Measurements from ENCODE around the gene TARM1.

The TARM1 gene

DNA sequence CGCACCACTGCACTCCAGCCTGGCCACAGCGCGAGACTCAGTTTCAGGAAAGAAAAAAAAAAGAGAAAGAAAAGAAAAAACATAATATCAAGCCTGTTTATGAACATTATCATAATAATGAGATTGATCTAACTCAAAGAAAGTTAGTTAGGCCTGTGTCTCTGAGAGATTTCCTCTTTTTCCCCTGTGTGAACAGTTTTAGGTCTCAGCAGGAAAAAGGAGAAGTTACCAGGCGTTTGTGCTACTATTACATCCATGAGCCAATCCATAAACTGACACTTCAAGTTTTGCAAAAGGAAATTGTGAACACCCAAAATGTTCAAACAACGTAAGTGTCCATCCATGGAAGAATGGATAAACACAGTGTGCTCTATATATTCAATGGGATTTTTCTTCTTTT, 3.8 kb downstream of the TARM1 start:
- FAIRE-seq (no peak), DNase-seq (ENCODE audit: insufficient read length, low spot score) (no peak)
- TF ChIP-seq SPI1 (IDR thresholded peaks at IDR 0.05; ENCODE audit: low read depth, low read length) (no peak), POLR2AphosphoS5 (IDR thresholded peaks at IDR 0.05; ENCODE audit: low read depth, low read length) (no peak), POLR2A (IDR thresholded peaks at IDR 0.05; ENCODE audit: low read depth, low read length) (no peak), POU2F2 (IDR thresholded peaks at IDR 0.05; ENCODE audit: low read depth, low read length) (no peak), TAF1 (IDR thresholded peaks at IDR 0.05; ENCODE audit: low read depth, low read length) (no peak)

GRCh38 chr19:54074851-54075250, 6.3 kb downstream of the TARM1 start:
- no peak for FAIRE-seq
- TF ChIP-seq PAX5 (IDR thresholded peaks at IDR 0.05; ENCODE audit: insufficient read depth, low read length, severe bottlenecking) = no peak
- no peak for TF ChIP-seq SPI1 (IDR thresholded peaks at IDR 0.05; ENCODE audit: low read depth, low read length)
- TF ChIP-seq POU2F2 (IDR thresholded peaks at IDR 0.05; ENCODE audit: low read depth, low read length) = no peak
- no peak for TF ChIP-seq TAF1 (IDR thresholded peaks at IDR 0.05; ENCODE audit: low read depth, low read length)
- no peak for TF ChIP-seq POLR2AphosphoS5 (IDR thresholded peaks at IDR 0.05; ENCODE audit: low read depth, low read length)
- TF ChIP-seq POLR2A (IDR thresholded peaks at IDR 0.05; ENCODE audit: low read depth, low read length) = no peak
- no peak for DNase-seq (ENCODE audit: insufficient read length, low spot score)

GRCh38 chr19:54073829-54074228, 7.3 kb downstream of the TARM1 start:
- FAIRE-seq = no peak
- no peak for TF ChIP-seq PAX5 (IDR thresholded peaks at IDR 0.05; ENCODE audit: insufficient read depth, low read length, severe bottlenecking)
- no peak for TF ChIP-seq POLR2A (IDR thresholded peaks at IDR 0.05; ENCODE audit: low read depth, low read length)
- TF ChIP-seq SPI1 (IDR thresholded peaks at IDR 0.05; ENCODE audit: low read depth, low read length) = no peak
- TF ChIP-seq TAF1 (IDR thresholded peaks at IDR 0.05; ENCODE audit: low read depth, low read length) = no peak
- no peak for TF ChIP-seq POLR2AphosphoS5 (IDR thresholded peaks at IDR 0.05; ENCODE audit: low read depth, low read length)
- TF ChIP-seq POU2F2 (IDR thresholded peaks at IDR 0.05; ENCODE audit: low read depth, low read length) = no peak
- DNase-seq (ENCODE audit: insufficient read length, low spot score) = no peak

DNA sequence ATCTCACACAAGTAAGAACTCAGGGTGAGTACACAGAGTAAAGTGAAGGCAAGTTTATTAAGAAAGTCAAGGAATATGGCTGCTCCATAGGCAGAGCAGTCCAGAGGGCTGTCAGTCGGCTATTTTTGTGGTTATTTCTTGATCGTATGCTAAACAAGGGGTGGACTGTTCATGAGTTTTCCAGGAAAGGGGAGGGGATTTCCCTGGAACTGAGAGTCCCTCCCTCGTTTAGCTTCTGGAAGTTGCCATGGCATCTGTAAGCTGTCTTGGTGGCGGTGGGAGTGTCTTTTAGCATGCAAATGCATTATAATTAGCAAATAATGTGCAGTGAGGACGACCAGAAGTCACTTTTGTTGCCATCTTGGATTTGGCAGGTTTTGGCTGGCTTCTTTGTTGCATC, 11.7 kb downstream of the TARM1 start:
- DNase-seq (ENCODE audit: insufficient read length, low spot score) (no peak), FAIRE-seq (no peak)
- TF ChIP-seq POLR2A (IDR thresholded peaks at IDR 0.05; ENCODE audit: low read depth, low read length) (no peak), SPI1 (IDR thresholded peaks at IDR 0.05; ENCODE audit: low read depth, low read length) (no peak), POU2F2 (IDR thresholded peaks at IDR 0.05; ENCODE audit: low read depth, low read length) (no peak), POLR2AphosphoS5 (IDR thresholded peaks at IDR 0.05; ENCODE audit: low read depth, low read length) (no peak), PAX5 (IDR thresholded peaks at IDR 0.05; ENCODE audit: insufficient read depth, low read length, severe bottlenecking) (no peak), TAF1 (IDR thresholded peaks at IDR 0.05; ENCODE audit: low read depth, low read length) (no peak)

GRCh38 chr19:54063350-54064116, 17.6 kb downstream of the TARM1 start, which contains the start of gene VSTM1:
TSS of gene VSTM1 (minus strand) at chr19:54063897. CDS start at chr19:54063777, 120 bp downstream.
- TF ChIP-seq SPI1 (IDR thresholded peaks at IDR 0.05; ENCODE audit: low read depth, low read length) (no peak), TAF1 (IDR thresholded peaks at IDR 0.05; ENCODE audit: low read depth, low read length) (no peak), POU2F2 (IDR thresholded peaks at IDR 0.05; ENCODE audit: low read depth, low read length) (no peak), POLR2AphosphoS5 (IDR thresholded peaks at IDR 0.05; ENCODE audit: low read depth, low read length) (no peak), POLR2A (IDR thresholded peaks at IDR 0.05; ENCODE audit: low read depth, low read length) (no peak), PAX5 (IDR thresholded peaks at IDR 0.05; ENCODE audit: insufficient read depth, low read length, severe bottlenecking) (no peak)
- no peak for FAIRE-seq
- DNase-seq (ENCODE audit: insufficient read length, low spot score) = no peak

DNA sequence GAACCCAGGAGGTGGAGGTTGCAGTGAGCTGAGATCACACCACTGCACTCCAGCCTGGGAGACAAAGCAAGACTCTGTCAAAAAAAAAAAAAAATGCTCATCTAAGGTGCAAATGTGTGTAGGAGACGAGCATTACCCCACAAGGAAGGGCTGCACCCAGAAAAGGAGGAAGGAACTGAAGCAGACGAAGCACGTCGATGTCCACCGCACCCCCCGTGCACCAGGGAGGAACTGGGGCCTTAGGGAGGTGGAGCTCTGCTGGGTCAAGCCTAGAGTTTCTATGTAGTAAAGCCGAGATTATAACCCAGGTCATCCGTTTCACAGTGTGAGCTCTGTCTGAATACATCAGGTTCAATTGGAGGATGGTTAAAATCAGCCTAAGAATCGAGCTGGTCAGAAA, 18.5 kb downstream of the TARM1 start:
- no peak for TF ChIP-seq PAX5 (IDR thresholded peaks at IDR 0.05; ENCODE audit: insufficient read depth, low read length, severe bottlenecking)
- no peak for TF ChIP-seq TAF1 (IDR thresholded peaks at IDR 0.05; ENCODE audit: low read depth, low read length)
- TF ChIP-seq POLR2AphosphoS5 (IDR thresholded peaks at IDR 0.05; ENCODE audit: low read depth, low read length) = no peak
- no peak for TF ChIP-seq POU2F2 (IDR thresholded peaks at IDR 0.05; ENCODE audit: low read depth, low read length)
- no peak for TF ChIP-seq SPI1 (IDR thresholded peaks at IDR 0.05; ENCODE audit: low read depth, low read length)
- no peak for TF ChIP-seq POLR2A (IDR thresholded peaks at IDR 0.05; ENCODE audit: low read depth, low read length)
- FAIRE-seq = no peak
- DNase-seq (ENCODE audit: insufficient read length, low spot score) = no peak

GRCh38 chr19:54047616-54048015, 33.5 kb downstream of the TARM1 start:
- no peak for DNase-seq (ENCODE audit: insufficient read length, low spot score)
- FAIRE-seq = no peak

GRCh38 chr19:54045771-54046170, 35.4 kb downstream of the TARM1 start:
- no peak for DNase-seq (ENCODE audit: insufficient read length, low spot score)
- FAIRE-seq = no peak
- no peak for TF ChIP-seq TAF1 (IDR thresholded peaks at IDR 0.05; ENCODE audit: low read depth, low read length)
- no peak for TF ChIP-seq POU2F2 (IDR thresholded peaks at IDR 0.05; ENCODE audit: low read depth, low read length)
- no peak for TF ChIP-seq PAX5 (IDR thresholded peaks at IDR 0.05; ENCODE audit: insufficient read depth, low read length, severe bottlenecking)
- no peak for TF ChIP-seq POLR2A (IDR thresholded peaks at IDR 0.05; ENCODE audit: low read depth, low read length)
- TF ChIP-seq POLR2AphosphoS5 (IDR thresholded peaks at IDR 0.05; ENCODE audit: low read depth, low read length) = no peak
- TF ChIP-seq SPI1 (IDR thresholded peaks at IDR 0.05; ENCODE audit: low read depth, low read length) = no peak

More at GRCh38 chr19:54047616-54048015, 33.5 kb downstream of the TARM1 start:
- TF ChIP-seq PAX5 (IDR thresholded peaks at IDR 0.05; ENCODE audit: insufficient read depth, low read length, severe bottlenecking) = no peak

GRCh38 chr19:54042989-54043388, 38.2 kb downstream of the TARM1 start:
- TF ChIP-seq SPI1 (IDR thresholded peaks at IDR 0.05; ENCODE audit: low read depth, low read length) (no peak), PAX5 (IDR thresholded peaks at IDR 0.05; ENCODE audit: insufficient read depth, low read length, severe bottlenecking) (no peak), POU2F2 (IDR thresholded peaks at IDR 0.05; ENCODE audit: low read depth, low read length) (no peak), POLR2A (IDR thresholded peaks at IDR 0.05; ENCODE audit: low read depth, low read length) (no peak), TAF1 (IDR thresholded peaks at IDR 0.05; ENCODE audit: low read depth, low read length) (no peak), POLR2AphosphoS5 (IDR thresholded peaks at IDR 0.05; ENCODE audit: low read depth, low read length) (no peak)
- no peak for DNase-seq (ENCODE audit: insufficient read length, low spot score)
- no peak for FAIRE-seq

All from GM12891 (cell line).